Right lobe of liver (tissue), 4 donors: Measurements from ENCODE around the gene GFPT1.

Experiments
- POLR2A ChIP-seq: fragments of 450-650 bp; IDR thresholded peaks from one replicate; pipeline ENCODE4 v1.6.1; 2017; ENCODE audit warnings: antibody characterized with exemption, mild to moderate bottlenecking
- TF ChIP-seq, protein P1 (sequence below), 4 donors: fragments of 200-600 bp in 3 of 4; fragments of 450-650 bp in 1 of 4; IDR thresholded peaks; one replicate each; pipeline versions ENCODE4 v1.5.1 to v1.8.0; 2016 to 2022; ENCODE audit warnings: antibody characterized with exemption in 4 of 4, mild to moderate bottlenecking in 2 of 4
- donor health status: DM: no; HTN: no; CAD: no.
- donor health status: DM: no; HTN: no; CAD: no.
- donor health status: DM: no; HTN: yes; CAD: no.

GRCh38 chr2:69279931-69280681 is 106.9 kb downstream of the GFPT1 start:
- TF ChIP-seq, protein P1, sequence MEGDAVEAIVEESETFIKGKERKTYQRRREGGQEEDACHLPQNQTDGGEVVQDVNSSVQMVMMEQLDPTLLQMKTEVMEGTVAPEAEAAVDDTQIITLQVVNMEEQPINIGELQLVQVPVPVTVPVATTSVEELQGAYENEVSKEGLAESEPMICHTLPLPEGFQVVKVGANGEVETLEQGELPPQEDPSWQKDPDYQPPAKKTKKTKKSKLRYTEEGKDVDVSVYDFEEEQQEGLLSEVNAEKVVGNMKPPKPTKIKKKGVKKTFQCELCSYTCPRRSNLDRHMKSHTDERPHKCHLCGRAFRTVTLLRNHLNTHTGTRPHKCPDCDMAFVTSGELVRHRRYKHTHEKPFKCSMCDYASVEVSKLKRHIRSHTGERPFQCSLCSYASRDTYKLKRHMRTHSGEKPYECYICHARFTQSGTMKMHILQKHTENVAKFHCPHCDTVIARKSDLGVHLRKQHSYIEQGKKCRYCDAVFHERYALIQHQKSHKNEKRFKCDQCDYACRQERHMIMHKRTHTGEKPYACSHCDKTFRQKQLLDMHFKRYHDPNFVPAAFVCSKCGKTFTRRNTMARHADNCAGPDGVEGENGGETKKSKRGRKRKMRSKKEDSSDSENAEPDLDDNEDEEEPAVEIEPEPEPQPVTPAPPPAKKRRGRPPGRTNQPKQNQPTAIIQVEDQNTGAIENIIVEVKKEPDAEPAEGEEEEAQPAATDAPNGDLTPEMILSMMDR (IDR thresholded peaks at IDR 0.05), result no peak
- TF ChIP-seq POLR2A, result no peak
